ENCODE results near the gene CCM2.
"Not testable (repeated sequence)": the region's sequence is repeated elsewhere in the genome, so short reads cannot be mapped to it uniquely, and the experiment has no call there.

CCM2 gene

DNA sequence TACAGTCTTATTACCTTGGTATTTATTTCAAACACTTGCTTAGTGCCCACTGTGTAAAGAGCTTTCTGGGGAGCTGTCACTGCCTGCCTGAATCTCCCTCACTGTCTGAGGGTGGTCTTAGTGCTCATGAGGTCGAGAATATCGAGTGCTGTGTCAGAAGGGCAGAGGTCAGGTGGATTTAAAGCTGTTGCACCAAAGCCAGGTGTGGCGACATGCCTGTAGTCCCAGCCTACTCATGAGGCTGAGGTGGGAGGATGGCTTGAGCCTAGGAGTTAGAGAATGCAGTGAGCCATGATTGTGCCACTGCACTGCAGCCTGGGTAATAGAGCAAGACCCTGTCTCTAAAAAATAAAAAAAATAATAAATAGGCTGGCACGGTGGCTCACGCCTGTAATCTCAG is 20.9 kb downstream of the CCM2 start:
- Histone ChIP-seq H3K4me3 (ENCODE audit: low read depth in 1 of 2, low read length in 2 of 2) (no peak overlapping the region), H3K27me3 (ENCODE audit: low read depth, low read length) (no peaks in the 10 kb centered on the region), H3K9me3 (ENCODE audit: control insufficient read depth in 1 of 2, low read length in 2 of 2) (no peaks in the 10 kb centered on the region), H3K36me3 (ENCODE audit: control insufficient read depth in 1 of 2, insufficient read depth in 2 of 2, low read length in 2 of 2) (peaks cover 0 to 6% of the 10 kb centered on the region in 2 donors), H3K27ac (ENCODE audit: low read length) (no peak overlapping the region), H3K4me1 (ENCODE audit: control insufficient read depth in 1 of 2, insufficient read depth in 2 of 2, low read length in 2 of 2) (no peaks in the 10 kb centered on the region)

DNA sequence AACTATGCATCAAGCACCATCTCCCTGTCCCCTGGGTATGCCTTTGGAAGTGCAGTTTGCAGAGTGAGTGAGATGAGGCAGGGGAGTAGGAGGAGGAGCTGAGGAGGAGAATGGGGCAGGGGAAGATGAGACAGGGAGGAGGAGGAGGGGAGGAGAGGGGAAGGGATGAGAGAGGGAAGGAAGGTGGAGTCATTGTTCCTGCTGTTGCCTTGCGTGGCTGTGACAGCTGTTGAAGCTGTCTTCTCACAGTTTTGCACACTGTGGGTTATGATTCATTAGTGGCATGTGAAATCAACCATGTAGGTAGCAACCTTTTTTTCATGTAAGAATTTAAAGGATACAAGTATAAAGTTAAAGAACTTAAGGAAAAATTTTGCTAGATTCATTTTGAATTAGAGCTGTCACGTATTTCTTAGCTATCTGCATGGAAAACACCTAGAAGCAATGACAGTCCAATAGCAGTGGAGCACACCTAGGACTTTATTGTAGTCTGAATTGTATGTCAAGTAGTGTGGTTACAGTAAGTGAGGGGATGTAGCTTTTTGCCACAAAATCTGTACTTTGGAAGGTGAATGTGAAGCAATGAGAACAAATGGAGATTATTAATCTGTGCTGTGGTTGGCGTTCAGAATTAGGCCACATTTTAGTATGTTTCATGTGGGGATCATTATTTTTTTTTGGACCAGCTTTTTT is 21.7 kb downstream of the CCM2 start:
- Histone ChIP-seq H3K9me3 (ENCODE audit: control insufficient read depth in 1 of 2, low read length in 2 of 2) (no peaks in the 10 kb centered on the region), H3K27ac (ENCODE audit: low read length) (no peak overlapping the region), H3K4me1 (ENCODE audit: control insufficient read depth in 1 of 2, insufficient read depth in 2 of 2, low read length in 2 of 2) (no peaks in the 10 kb centered on the region), H3K27me3 (ENCODE audit: low read depth, low read length) (no peaks in the 10 kb centered on the region), H3K4me3 (ENCODE audit: low read depth in 1 of 2, low read length in 2 of 2) (no peak overlapping the region), H3K36me3 (ENCODE audit: control insufficient read depth in 1 of 2, insufficient read depth in 2 of 2, low read length in 2 of 2) (peaks cover 0 to 8% of the 10 kb centered on the region in 2 donors)

DNA sequence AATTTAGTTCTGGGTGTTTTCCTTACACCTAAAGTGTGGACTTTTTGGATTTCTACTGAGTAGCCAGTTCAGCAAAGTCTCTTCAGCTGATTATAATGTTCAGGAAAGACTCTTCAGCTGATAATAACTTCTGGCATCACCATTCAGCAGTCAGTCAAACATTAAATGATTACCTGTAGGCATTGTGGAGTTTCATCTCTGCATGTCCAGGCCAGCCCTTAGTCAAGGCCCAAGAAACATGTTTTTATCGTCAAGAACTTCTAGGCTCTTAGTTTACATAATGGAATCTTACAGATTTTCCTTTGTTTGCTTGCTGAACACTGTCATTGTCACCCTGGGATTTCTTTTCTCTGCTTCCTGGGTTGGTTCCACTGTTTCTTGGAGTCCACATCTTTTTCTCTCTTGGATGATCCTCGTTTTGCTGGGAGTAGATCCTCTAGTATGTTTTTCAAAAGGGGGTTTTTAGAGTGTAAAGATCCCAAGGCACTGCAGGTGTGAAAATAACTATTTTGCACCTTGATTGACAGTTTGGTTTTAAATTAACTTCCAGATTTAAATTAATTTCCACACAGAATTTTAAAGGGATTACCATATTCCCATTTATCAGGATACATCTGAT is 24.2 kb downstream of the CCM2 start:
- no peaks in the 10 kb centered on the region for H3K9me3 ChIP-seq (ENCODE audit: control insufficient read depth in 1 of 2, low read length in 2 of 2)
- no peak overlapping the region for H3K27ac ChIP-seq (ENCODE audit: low read length)
- H3K36me3 ChIP-seq (ENCODE audit: control insufficient read depth in 1 of 2, insufficient read depth in 2 of 2, low read length in 2 of 2) = peaks cover 6 to 20% of the 10 kb centered on the region in 2 donors
- H3K4me1 ChIP-seq (ENCODE audit: control insufficient read depth in 1 of 2, insufficient read depth in 2 of 2, low read length in 2 of 2) = no peaks in the 10 kb centered on the region
- no peak overlapping the region for H3K4me3 ChIP-seq (ENCODE audit: low read depth in 1 of 2, low read length in 2 of 2)
- no peaks in the 10 kb centered on the region for H3K27me3 ChIP-seq (ENCODE audit: low read depth, low read length)

DNA sequence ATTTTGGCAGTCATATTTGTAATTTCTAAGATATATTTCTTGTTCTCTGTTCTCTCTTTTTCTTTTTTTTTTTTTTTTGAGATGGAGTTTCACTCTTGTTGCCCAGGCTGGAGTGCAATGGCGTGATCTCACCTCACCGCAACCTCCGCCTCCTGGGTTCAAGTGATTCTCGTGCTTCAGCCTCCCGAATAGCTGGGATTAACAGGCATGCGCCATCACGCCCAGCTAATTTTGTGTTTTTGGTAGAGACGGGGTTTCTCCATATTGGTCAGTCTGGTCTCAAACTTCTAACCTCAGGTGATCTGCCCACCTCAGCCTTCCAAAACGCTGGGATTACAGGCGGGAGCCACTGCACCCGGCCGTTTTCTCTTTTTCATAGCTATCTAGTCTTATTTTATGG is 25.5 kb downstream of the CCM2 start:
- not testable (repeated sequence) for H3K27me3 ChIP-seq (ENCODE audit: low read depth, low read length); H3K27ac ChIP-seq (ENCODE audit: low read length); H3K4me1 ChIP-seq (ENCODE audit: control insufficient read depth in 1 of 2, insufficient read depth in 2 of 2, low read length in 2 of 2); H3K4me3 ChIP-seq (ENCODE audit: low read depth in 1 of 2, low read length in 2 of 2); H3K9me3 ChIP-seq (ENCODE audit: control insufficient read depth in 1 of 2, low read length in 2 of 2)
- H3K36me3 ChIP-seq (ENCODE audit: control insufficient read depth in 1 of 2, insufficient read depth in 2 of 2, low read length in 2 of 2) = peaks cover 6 to 16% of the 10 kb centered on the region in 2 donors

DNA sequence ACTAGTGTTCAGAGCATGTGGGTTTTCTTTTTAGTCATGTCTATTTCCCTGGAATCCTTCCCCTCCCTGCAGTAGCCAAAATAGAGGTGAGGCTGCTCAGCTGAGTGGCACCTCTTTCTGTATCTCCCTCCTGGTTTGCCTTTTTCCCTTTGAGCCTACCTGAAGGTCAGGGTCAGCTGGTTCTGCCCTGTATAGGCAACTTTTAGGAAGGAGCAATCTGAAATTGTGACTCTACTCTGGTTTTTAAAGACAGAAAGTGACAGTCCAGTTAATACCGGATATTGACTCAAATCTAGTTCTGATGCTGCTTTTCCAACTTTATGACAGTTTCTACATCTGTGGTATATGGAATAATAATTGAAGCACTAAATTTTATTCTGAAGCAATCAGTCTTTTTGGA is 26.0 kb downstream of the CCM2 start:
- no peak overlapping the region for H3K27ac ChIP-seq (ENCODE audit: low read length)
- peaks cover 6 to 16% of the 10 kb centered on the region in 2 donors for H3K36me3 ChIP-seq (ENCODE audit: control insufficient read depth in 1 of 2, insufficient read depth in 2 of 2, low read length in 2 of 2)
- H3K27me3 ChIP-seq (ENCODE audit: low read depth, low read length) = no peaks in the 10 kb centered on the region
- H3K4me3 ChIP-seq (ENCODE audit: low read depth in 1 of 2, low read length in 2 of 2) = no peak overlapping the region
- H3K9me3 ChIP-seq (ENCODE audit: control insufficient read depth in 1 of 2, low read length in 2 of 2) = no peaks in the 10 kb centered on the region
- no peaks in the 10 kb centered on the region for H3K4me1 ChIP-seq (ENCODE audit: control insufficient read depth in 1 of 2, insufficient read depth in 2 of 2, low read length in 2 of 2)

DNA sequence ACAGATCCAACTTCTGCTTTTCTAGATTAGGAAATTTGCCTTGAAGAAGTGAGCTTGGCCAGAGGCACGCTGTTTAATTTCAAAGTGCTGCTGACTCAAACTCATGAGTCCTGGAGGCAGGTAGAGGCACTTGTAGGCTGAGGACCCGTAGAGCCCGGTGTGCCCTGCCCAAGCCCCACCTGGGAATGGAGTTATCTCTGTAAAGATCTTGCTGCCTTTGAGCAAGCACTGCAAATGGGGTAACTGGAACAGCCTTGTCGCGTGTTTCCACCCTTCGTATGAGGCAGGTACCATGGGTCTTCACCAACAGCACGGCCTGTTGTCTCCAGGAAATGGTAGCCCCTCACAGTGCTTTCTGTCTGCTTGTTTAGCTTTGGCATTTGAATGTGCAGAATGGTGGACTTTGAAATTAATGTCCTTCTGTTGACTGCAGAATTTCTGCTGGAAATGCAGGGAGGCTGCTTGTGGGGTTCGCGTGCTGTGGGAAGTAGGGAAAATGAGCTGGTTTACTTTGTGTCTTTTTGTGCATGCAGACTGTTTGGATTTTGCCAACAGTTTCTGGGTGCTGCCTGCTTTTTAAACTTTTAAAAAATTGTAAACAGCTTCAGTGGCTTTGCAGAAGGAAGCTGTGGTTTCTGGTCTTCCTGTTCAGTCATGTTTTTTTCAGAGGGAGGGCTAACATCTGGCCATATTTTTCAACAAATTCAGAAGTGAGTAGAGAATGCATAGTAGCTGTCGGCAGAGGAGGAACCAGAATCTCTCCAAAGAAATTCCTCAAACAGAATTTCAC is 27.2 kb downstream of the CCM2 start:
- H3K9me3 ChIP-seq (ENCODE audit: control insufficient read depth in 1 of 2, low read length in 2 of 2) = no peaks in the 10 kb centered on the region
- H3K4me3 ChIP-seq (ENCODE audit: low read depth in 1 of 2, low read length in 2 of 2) = peak overlapping the region; percentile 50 to 63
- H3K36me3 ChIP-seq (ENCODE audit: control insufficient read depth in 1 of 2, insufficient read depth in 2 of 2, low read length in 2 of 2) = peaks cover 6 to 16% of the 10 kb centered on the region in 2 donors
- no peaks in the 10 kb centered on the region for H3K4me1 ChIP-seq (ENCODE audit: control insufficient read depth in 1 of 2, insufficient read depth in 2 of 2, low read length in 2 of 2)
- H3K27ac ChIP-seq (ENCODE audit: low read length) = peak overlapping the region; percentile 52
- no peaks in the 10 kb centered on the region for H3K27me3 ChIP-seq (ENCODE audit: low read depth, low read length)

DNA sequence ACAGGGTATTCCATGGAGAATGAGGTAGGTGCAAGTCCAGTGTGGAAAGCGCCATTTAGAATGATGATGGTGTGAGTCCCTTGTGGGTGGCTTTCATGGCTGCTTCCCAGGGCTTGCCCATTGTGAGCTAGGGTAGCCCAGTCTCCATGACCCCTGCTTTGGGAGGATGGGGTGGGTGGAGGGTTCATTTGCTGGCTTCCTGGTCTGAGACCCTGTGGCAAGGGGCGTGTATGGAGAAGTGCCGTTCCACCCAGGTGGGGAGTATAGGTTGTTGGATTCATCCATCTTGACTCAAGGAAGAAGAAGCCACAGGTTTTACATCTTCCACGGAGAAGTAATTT is 27.7 kb downstream of the CCM2 start:
- peak overlapping the region; percentile 52 for H3K27ac ChIP-seq (ENCODE audit: low read length)
- H3K4me1 ChIP-seq (ENCODE audit: control insufficient read depth in 1 of 2, insufficient read depth in 2 of 2, low read length in 2 of 2) = no peaks in the 10 kb centered on the region
- H3K27me3 ChIP-seq (ENCODE audit: low read depth, low read length) = no peaks in the 10 kb centered on the region
- peaks cover 8 to 16% of the 10 kb centered on the region in 2 donors for H3K36me3 ChIP-seq (ENCODE audit: control insufficient read depth in 1 of 2, insufficient read depth in 2 of 2, low read length in 2 of 2)
- H3K9me3 ChIP-seq (ENCODE audit: control insufficient read depth in 1 of 2, low read length in 2 of 2) = no peaks in the 10 kb centered on the region
- peak overlapping the region; percentile 50 to 63 for H3K4me3 ChIP-seq (ENCODE audit: low read depth in 1 of 2, low read length in 2 of 2)

DNA sequence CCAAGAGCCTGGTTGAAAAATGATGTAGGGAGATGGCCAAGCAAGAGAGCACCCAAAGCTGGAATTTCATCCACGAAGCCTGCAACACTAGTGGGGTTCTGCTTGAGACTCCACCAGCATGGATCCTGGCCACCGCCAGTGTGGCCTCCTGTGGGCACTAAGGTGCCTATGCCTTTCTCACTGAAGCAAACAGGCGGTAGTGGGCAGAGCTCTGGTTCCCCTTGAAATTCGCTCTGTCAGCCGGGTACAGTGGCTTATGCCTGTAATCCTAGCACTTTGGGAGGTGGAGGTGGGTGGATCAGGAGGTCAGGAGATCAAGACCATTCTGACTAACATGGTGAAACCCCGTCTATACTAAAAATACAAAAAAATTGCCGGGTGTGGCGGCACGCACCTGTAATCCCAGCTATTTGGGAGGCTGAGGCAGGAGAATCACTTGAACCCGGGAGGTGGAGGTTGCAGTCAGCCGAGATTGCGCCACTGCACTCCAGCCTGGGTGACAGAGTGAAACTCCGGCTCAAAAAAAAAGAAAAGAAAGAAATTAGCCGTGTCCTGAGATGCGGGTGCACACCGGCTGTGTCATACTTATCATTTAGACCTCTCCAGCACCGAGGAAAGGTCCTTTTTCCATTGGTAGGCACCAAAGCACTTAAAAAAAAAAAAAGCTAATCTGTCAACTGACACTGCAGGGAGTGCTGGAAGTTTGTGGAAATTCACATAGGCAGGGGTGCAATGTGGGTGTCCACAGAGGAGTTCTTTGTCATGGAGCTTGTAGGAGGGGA is 28.3 kb downstream of the CCM2 start:
- Histone ChIP-seq H3K36me3 (ENCODE audit: control insufficient read depth in 1 of 2, insufficient read depth in 2 of 2, low read length in 2 of 2) (peaks cover 8 to 16% of the 10 kb centered on the region in 2 donors), H3K4me3 (ENCODE audit: low read depth in 1 of 2, low read length in 2 of 2) (peak overlapping the region; percentile 50 to 63), H3K9me3 (ENCODE audit: control insufficient read depth in 1 of 2, low read length in 2 of 2) (no peaks in the 10 kb centered on the region), H3K27ac (ENCODE audit: low read length) (peak overlapping the region; percentile 52), H3K4me1 (ENCODE audit: control insufficient read depth in 1 of 2, insufficient read depth in 2 of 2, low read length in 2 of 2) (peaks cover 0 to 1% of the 10 kb centered on the region in 2 donors), H3K27me3 (ENCODE audit: low read depth, low read length) (no peaks in the 10 kb centered on the region)

DNA sequence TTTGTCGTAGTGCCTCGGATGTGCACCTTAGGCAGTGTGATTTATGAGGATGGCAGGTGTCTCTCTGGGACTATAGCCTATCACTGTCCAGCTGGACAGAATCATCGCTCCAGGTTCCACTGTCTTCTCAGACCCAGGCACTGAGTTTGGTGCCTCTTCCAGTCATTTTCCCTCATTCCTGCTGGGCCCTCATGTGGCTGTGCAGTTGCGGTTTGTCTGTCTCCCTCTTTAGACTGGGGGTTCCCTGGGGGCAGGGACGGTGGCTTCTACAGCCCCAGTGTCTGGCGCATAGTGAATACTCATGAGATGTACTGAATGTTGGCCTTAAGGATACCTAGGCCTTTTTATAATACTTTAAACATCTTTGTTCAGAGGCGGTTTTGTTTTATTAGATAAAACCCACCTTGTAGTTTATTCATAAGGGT is 28.9 kb downstream of the CCM2 start:
- Histone ChIP-seq H3K36me3 (ENCODE audit: control insufficient read depth in 1 of 2, insufficient read depth in 2 of 2, low read length in 2 of 2) (peaks cover 8 to 16% of the 10 kb centered on the region in 2 donors), H3K4me1 (ENCODE audit: control insufficient read depth in 1 of 2, insufficient read depth in 2 of 2, low read length in 2 of 2) (peaks cover 5% of the 10 kb centered on the region in 2 donors), H3K9me3 (ENCODE audit: control insufficient read depth in 1 of 2, low read length in 2 of 2) (no peaks in the 10 kb centered on the region), H3K27me3 (ENCODE audit: low read depth, low read length) (no peaks in the 10 kb centered on the region), H3K27ac (ENCODE audit: low read length) (no peak overlapping the region), H3K4me3 (ENCODE audit: low read depth in 1 of 2, low read length in 2 of 2) (peak overlapping the region; percentile 50 to 63)

DNA sequence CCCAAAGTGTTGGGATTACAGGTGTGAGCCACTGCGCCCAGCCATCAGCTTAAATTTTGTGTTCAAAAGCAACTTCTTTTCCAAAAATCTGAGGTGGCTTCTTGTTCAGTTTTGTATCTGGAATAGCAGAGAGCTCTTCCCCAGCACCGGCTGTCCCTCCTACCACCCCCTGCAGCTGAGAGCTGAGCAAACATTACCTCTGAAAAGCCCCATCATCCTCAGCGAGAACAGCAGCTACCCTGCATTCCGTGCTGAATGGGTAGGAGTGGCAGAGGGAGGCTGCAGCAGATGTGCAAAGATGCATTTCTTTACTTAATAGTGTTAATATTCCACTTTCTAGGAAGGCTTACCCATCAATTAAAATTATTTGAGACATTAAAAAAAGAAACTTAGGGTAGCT is 31.8 kb downstream of the CCM2 start:
- Histone ChIP-seq H3K4me1 (ENCODE audit: control insufficient read depth in 1 of 2, insufficient read depth in 2 of 2, low read length in 2 of 2) (peaks cover 10% of the 10 kb centered on the region in 2 donors), H3K4me3 (ENCODE audit: low read depth in 1 of 2, low read length in 2 of 2) (no peak overlapping the region), H3K27ac (ENCODE audit: low read length) (no peak overlapping the region), H3K27me3 (ENCODE audit: low read depth, low read length) (no peaks in the 10 kb centered on the region), H3K36me3 (ENCODE audit: control insufficient read depth in 1 of 2, insufficient read depth in 2 of 2, low read length in 2 of 2) (peaks cover 8 to 13% of the 10 kb centered on the region in 2 donors), H3K9me3 (ENCODE audit: control insufficient read depth in 1 of 2, low read length in 2 of 2) (no peaks in the 10 kb centered on the region)

DNA sequence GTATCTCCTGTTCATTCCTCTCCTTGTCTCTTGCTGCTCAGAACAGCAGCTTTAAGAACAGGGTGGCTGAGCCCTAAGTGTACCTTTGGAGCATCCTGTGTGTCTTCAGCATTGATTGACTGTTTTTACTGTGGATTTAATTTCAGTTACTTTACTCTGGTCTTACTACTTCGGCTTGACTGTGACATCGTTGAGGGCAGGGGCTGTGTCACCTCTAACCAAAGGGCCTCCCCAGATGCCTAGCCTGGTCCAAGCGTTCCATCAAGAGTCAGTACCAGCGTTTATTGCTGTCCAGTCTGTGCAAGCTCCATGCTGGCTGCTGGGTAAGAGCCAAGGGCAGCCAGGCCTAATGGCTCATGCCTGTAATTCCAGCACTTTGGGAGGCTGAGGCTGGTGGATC is 32.4 kb downstream of the CCM2 start:
- Histone ChIP-seq H3K9me3 (ENCODE audit: control insufficient read depth in 1 of 2, low read length in 2 of 2) (no peaks in the 10 kb centered on the region), H3K4me3 (ENCODE audit: low read depth in 1 of 2, low read length in 2 of 2) (no peak overlapping the region), H3K4me1 (ENCODE audit: control insufficient read depth in 1 of 2, insufficient read depth in 2 of 2, low read length in 2 of 2) (peaks cover 10% of the 10 kb centered on the region in 2 donors), H3K27ac (ENCODE audit: low read length) (no peak overlapping the region), H3K36me3 (ENCODE audit: control insufficient read depth in 1 of 2, insufficient read depth in 2 of 2, low read length in 2 of 2) (peaks cover 8% of the 10 kb centered on the region in 2 donors), H3K27me3 (ENCODE audit: low read depth, low read length) (no peaks in the 10 kb centered on the region)
